ENCODE results near the gene EXOC6. TPM values are rescaled to one million over a fixed set of nuclear protein-coding genes. Genes with fewer than 3 reads are reported as not detected.

EXOC6 gene
- total and polyA plus RNA-seq, 2 of the 13 experiments (the other 11 are each of a cell fraction or from before 2014, with no cell fraction given): 22.2 to 29.2 TPM

DNA sequence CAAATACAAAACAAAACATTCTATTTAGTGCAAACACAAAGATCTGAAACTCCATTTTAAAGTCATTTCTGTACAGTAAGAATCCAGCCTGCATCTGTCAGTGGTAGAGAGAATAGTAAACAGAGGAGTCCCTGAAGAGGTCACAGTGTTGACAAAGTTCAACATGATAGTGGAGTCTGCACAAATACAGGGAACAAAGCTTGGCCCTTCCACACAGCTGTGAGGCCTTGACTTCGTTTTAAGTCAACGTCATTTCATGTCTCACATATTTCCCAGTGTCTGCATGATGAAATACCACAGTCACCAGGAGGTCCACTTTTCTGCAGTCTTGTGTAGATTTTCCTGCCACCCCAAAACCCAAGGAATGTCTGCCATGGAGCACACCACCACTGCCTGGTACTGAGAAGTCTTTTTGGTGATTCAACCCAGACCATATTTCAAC lies 258.3 kb downstream of the EXOC6 start:
- no peak overlapping the region for H2AFZ ChIP-seq (ENCODE audit: low read length)
- intact Hi-C loops (cut with micrococcal nuclease; ENCODE audit: unreplicated experiment): no loop called here
- no peaks in the 10 kb centered on the region for H3K36me3 ChIP-seq (replicated peaks in 1 of 2; ENCODE audit: control insufficient read depth in 1 of 2, insufficient read depth in 2 of 2, low read length in 2 of 2)
- no CpG with 5 or more reads among the region's 2 CpGs for WGBS (ENCODE audit: low lambda C conversion rate)
- FAIRE-seq (peak; percentile 94), DNase-seq (ENCODE audit: low spot score) (peak; percentile 95), ATAC-seq (peak; percentile 100)
- no peaks in the 10 kb centered on the region for H4K20me1 ChIP-seq (ENCODE audit: insufficient read depth, low read length)
- peak overlapping the region; percentile 64 for H3K4me2 ChIP-seq (ENCODE audit: low read depth, low read length)
- no peaks in the 10 kb centered on the region for H3K9me3 ChIP-seq (ENCODE audit: low read length)
- H3K27ac ChIP-seq (ENCODE audit: extremely low read length, insufficient read depth, low read length): peak overlapping the region; percentile 53
- no peak overlapping the region for H3K9ac ChIP-seq (ENCODE audit: insufficient read depth, low read depth, low read length)
- H3K4me1 ChIP-seq (ENCODE audit: insufficient read depth, low read length): peaks cover 27% of the 10 kb centered on the region
- CTCF ChIA-PET (ENCODE audit: low intra/inter-chr PET ratio, low total read pairs): interaction anchor here (1.0 kb wide), 1 partner anchor 182 kb away, joined by 3 read pairs; no protein-coding TSS in a partner anchor
- H3K27me3 ChIP-seq (ENCODE audit: control insufficient read depth in 1 of 2, insufficient read depth in 2 of 2, low read length in 2 of 2): no peaks in the 10 kb centered on the region
- no TSS peak for BruUV-seq (replicated peaks)
- no peaks in the 10 kb centered on the region for H3K79me2 ChIP-seq (ENCODE audit: insufficient read depth, low read length)
- in situ Hi-C loops (cut with HindIII; ENCODE audit: extremely low pct_ligation_motif_present, low pct_unique_long_range_greater_than_20kb): no loop called here
- peak overlapping the region in 1 of 3 experiments; percentile 20; a peak in 1 of 6 replicates for H3K4me3 ChIP-seq (replicated peaks in 1 of 3; ENCODE audit: insufficient read depth in 1 of 3, low read depth in 2 of 3, low read length in 3 of 3)
- POLR2A ChIA-PET: interaction anchor here (0.8 kb wide), 1 partner anchor 9 kb away, joined by 3 read pairs; no protein-coding TSS in a partner anchor
- TF ChIP-seq, protein P1, sequence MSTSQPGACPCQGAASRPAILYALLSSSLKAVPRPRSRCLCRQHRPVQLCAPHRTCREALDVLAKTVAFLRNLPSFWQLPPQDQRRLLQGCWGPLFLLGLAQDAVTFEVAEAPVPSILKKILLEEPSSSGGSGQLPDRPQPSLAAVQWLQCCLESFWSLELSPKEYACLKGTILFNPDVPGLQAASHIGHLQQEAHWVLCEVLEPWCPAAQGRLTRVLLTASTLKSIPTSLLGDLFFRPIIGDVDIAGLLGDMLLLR (CRISPR knock-in tag; IDR thresholded peaks at IDR 0.05): no peak
- TF ChIP-seq ZSCAN22 (CRISPR knock-in tag; IDR thresholded peaks at IDR 0.05) (no peak), ZMYM4 (CRISPR knock-in tag; IDR thresholded peaks at IDR 0.05) (peak; percentile 73), FOXA3 (CRISPR knock-in tag; IDR thresholded peaks at IDR 0.05) (peak; percentile 99), IRF2 (CRISPR knock-in tag; IDR thresholded peaks at IDR 0.05) (peak; percentile 76; the same call in 1 of the 2 replicates), SKI (IDR thresholded peaks at IDR 0.05; ENCODE audit: partially characterized antibody) (peak; percentile 96), ISL2 (CRISPR knock-in tag; IDR thresholded peaks at IDR 0.05) (peak; percentile 92), SNAPC2 (CRISPR knock-in tag; IDR thresholded peaks at IDR 0.05) (no peak)
- TF ChIP-seq, protein P2, sequence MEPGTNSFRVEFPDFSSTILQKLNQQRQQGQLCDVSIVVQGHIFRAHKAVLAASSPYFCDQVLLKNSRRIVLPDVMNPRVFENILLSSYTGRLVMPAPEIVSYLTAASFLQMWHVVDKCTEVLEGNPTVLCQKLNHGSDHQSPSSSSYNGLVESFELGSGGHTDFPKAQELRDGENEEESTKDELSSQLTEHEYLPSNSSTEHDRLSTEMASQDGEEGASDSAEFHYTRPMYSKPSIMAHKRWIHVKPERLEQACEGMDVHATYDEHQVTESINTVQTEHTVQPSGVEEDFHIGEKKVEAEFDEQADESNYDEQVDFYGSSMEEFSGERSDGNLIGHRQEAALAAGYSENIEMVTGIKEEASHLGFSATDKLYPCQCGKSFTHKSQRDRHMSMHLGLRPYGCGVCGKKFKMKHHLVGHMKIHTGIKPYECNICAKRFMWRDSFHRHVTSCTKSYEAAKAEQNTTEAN (CRISPR knock-in tag; conservative IDR thresholded peaks at IDR 0.05): 0 out of 2 replicates have a peak, but pooled peaks have one; percentile 52
- TF ChIP-seq, protein P3, sequence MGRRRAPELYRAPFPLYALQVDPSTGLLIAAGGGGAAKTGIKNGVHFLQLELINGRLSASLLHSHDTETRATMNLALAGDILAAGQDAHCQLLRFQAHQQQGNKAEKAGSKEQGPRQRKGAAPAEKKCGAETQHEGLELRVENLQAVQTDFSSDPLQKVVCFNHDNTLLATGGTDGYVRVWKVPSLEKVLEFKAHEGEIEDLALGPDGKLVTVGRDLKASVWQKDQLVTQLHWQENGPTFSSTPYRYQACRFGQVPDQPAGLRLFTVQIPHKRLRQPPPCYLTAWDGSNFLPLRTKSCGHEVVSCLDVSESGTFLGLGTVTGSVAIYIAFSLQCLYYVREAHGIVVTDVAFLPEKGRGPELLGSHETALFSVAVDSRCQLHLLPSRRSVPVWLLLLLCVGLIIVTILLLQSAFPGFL (CRISPR knock-in tag; IDR thresholded peaks at IDR 0.05): no peak
- TF ChIP-seq, protein P4, sequence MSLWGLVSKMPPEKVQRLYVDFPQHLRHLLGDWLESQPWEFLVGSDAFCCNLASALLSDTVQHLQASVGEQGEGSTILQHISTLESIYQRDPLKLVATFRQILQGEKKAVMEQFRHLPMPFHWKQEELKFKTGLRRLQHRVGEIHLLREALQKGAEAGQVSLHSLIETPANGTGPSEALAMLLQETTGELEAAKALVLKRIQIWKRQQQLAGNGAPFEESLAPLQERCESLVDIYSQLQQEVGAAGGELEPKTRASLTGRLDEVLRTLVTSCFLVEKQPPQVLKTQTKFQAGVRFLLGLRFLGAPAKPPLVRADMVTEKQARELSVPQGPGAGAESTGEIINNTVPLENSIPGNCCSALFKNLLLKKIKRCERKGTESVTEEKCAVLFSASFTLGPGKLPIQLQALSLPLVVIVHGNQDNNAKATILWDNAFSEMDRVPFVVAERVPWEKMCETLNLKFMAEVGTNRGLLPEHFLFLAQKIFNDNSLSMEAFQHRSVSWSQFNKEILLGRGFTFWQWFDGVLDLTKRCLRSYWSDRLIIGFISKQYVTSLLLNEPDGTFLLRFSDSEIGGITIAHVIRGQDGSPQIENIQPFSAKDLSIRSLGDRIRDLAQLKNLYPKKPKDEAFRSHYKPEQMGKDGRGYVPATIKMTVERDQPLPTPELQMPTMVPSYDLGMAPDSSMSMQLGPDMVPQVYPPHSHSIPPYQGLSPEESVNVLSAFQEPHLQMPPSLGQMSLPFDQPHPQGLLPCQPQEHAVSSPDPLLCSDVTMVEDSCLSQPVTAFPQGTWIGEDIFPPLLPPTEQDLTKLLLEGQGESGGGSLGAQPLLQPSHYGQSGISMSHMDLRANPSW (CRISPR knock-in tag; IDR thresholded peaks at IDR 0.05; ENCODE audit: borderline replicate concordance): 0 out of 2 replicates have a peak, but pooled peaks have one; percentile 70
- TF ChIP-seq, protein P5, sequence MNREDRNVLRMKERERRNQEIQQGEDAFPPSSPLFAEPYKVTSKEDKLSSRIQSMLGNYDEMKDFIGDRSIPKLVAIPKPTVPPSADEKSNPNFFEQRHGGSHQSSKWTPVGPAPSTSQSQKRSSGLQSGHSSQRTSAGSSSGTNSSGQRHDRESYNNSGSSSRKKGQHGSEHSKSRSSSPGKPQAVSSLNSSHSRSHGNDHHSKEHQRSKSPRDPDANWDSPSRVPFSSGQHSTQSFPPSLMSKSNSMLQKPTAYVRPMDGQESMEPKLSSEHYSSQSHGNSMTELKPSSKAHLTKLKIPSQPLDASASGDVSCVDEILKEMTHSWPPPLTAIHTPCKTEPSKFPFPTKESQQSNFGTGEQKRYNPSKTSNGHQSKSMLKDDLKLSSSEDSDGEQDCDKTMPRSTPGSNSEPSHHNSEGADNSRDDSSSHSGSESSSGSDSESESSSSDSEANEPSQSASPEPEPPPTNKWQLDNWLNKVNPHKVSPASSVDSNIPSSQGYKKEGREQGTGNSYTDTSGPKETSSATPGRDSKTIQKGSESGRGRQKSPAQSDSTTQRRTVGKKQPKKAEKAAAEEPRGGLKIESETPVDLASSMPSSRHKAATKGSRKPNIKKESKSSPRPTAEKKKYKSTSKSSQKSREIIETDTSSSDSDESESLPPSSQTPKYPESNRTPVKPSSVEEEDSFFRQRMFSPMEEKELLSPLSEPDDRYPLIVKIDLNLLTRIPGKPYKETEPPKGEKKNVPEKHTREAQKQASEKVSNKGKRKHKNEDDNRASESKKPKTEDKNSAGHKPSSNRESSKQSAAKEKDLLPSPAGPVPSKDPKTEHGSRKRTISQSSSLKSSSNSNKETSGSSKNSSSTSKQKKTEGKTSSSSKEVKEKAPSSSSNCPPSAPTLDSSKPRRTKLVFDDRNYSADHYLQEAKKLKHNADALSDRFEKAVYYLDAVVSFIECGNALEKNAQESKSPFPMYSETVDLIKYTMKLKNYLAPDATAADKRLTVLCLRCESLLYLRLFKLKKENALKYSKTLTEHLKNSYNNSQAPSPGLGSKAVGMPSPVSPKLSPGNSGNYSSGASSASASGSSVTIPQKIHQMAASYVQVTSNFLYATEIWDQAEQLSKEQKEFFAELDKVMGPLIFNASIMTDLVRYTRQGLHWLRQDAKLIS (CRISPR knock-in tag; IDR thresholded peaks at IDR 0.05): no peak
- TF ChIP-seq, protein P6, sequence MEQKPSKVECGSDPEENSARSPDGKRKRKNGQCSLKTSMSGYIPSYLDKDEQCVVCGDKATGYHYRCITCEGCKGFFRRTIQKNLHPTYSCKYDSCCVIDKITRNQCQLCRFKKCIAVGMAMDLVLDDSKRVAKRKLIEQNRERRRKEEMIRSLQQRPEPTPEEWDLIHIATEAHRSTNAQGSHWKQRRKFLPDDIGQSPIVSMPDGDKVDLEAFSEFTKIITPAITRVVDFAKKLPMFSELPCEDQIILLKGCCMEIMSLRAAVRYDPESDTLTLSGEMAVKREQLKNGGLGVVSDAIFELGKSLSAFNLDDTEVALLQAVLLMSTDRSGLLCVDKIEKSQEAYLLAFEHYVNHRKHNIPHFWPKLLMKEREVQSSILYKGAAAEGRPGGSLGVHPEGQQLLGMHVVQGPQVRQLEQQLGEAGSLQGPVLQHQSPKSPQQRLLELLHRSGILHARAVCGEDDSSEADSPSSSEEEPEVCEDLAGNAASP (CRISPR knock-in tag; IDR thresholded peaks at IDR 0.05; ENCODE audit: borderline replicate concordance): peak; percentile 93; the same call in 1 of the 2 replicates
